NOMO-1 (cell line): ENCODE results near the gene KCNA1.
A peak's percentile ranks its signal among the peaks of the same experiment; 100 is the strongest.

Experiments used
- DNase-seq, 2 experiments: peaks; one replicate each; lab custom pipeline; 2025; ENCODE audit not compliant: unreplicated experiment in 2 of 2; lab: John Stamatoyannopoulos, UW

The KCNA1 gene

DNA sequence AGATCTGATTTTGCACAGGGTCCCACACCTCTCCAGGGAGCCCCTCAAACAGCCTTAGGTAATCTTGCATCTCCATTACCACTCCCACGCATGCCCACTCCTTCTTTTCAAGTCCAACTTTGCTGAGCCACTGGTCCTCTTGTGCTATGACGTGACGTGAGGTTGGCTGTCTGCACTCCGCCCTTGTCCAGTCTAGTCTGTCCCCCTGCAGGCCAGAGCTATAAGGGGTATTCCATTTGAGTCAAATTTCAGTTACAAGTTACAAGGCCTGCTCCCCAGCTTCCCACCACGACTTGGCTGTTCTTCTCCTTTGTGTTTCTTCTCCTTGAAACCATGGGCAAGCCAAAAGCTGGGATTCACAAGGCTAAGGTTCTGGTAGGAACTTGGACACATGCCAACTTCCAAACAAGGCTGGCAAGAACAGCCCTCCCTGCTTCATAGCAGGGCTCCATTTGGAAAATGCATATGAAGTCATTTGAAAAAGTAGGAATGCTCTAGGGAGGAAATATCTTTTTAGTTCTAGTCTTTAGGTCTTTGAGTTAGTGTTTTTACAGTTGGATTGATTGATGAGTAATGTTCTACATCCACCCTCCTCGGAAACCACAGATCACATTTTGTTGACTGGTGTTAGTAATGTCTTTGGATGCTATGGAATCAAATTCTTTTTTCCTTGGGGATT lies 49.1 kb downstream of the KCNA1 start:
- no peak for DNase-seq

DNA sequence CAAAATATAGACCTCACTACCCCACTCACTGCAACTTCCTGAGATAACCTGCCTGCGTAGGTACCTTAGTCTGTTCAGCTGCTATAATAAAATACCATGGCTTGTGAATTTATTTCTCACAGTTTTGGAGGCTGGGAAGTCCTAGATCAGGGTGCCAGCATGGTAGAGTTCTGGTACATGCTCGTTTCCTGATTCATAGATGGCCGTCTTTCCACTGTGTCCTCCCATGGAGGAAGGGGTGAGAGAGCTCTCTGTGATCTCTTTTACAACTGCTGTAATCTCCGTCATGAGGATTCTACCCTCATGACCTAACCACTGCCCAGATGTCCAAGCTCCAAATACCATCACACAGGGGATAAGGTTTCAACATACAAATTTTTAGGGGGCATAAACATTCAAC lies 49.7 kb downstream of the KCNA1 start:
- DNase-seq = no peak

- no peak for DNase-seq
Observed at GRCh38 chr12:4960030-4960429, 50.3 kb downstream of the KCNA1 start.

DNA sequence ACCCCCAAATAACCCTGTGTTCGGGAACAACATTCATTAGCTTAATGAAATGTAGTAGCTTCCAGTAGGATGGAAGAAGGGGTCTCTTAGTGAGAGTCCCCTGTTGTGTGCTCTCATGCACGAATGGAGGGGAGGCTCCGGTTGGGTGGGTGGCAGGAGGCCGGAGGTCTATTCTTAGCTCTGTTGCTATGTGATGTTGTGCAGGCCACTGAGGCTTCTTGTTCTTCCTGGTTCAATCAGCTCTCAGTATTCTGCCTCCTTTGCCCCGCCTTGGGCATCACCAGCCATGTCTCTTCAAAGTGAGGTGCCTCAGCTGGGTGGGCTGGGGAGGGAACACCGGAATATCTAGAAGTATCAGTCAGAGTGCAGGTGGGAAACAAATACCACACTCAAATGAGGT lies 50.8 kb downstream of the KCNA1 start:
- DNase-seq = no peak

DNA sequence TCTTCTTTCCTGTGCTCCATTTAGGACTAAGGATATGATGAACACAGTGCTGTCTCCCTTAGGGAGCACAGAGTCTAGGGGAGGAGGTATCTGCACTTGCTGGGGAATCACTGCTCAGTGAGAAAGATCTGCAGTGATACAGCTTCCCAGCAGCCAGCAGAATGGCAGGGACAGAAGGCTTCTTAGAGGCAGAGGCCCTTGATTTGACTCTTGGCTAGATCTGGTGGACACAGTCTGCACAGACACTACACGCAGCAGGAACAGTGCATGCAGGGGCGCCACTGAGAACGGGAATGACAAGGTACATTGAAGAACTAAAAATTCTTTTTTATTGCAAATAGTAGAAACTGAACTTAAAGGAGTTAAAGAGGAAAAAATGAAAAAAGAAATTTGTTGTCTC lies 51.6 kb downstream of the KCNA1 start:
- DNase-seq = no peak

- peak; percentile 58 to 64 for DNase-seq
Observed at GRCh38 chr12:4962539-4963486, 53.1 kb downstream of the KCNA1 start.
